Measurements from ENCODE around the gene NPHS2. TPM values are rescaled to one million over a fixed set of nuclear protein-coding genes. Genes with fewer than 3 reads are reported as not detected.

The NPHS2 gene
- total and polyA plus RNA-seq, 2 donors from 2014 or later: 1.2 to 446 TPM

DNA sequence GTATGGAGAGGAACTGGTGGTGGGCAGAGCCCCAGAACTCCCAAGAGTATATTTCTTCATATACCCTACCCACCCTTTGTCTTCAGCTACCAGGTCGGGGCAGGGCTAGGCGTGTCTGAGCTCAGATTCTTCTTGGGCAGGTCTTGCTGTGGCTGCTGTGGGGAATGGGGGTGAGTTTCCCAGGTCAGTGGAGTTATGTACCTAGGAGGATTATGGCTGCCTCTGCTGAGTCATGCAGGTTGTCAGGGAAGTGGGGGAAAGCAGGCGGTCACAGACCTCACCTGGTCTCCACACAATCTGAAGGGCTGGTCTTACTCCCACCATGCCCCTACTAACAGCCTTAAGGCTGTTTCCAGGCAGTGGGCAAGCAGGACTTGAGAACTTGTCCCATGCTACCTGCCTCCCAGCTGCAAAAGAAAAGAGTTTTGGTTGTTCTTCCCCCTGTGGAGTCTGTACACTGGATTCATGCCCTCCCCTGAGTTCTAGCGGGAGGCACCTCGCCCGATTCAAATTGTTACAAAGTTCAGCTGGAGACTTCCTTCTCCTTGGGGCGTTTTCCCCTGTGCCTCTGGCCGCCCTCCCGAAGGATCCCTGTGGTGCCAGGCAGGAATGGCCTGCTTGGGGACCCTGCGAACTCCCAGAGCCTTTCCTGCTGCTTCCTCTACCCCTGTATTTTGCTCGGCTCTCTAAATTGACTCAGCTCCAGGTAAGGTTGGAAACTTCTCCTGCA lies 58.6 kb downstream of the NPHS2 start:
- TF ChIP-seq, protein P1, sequence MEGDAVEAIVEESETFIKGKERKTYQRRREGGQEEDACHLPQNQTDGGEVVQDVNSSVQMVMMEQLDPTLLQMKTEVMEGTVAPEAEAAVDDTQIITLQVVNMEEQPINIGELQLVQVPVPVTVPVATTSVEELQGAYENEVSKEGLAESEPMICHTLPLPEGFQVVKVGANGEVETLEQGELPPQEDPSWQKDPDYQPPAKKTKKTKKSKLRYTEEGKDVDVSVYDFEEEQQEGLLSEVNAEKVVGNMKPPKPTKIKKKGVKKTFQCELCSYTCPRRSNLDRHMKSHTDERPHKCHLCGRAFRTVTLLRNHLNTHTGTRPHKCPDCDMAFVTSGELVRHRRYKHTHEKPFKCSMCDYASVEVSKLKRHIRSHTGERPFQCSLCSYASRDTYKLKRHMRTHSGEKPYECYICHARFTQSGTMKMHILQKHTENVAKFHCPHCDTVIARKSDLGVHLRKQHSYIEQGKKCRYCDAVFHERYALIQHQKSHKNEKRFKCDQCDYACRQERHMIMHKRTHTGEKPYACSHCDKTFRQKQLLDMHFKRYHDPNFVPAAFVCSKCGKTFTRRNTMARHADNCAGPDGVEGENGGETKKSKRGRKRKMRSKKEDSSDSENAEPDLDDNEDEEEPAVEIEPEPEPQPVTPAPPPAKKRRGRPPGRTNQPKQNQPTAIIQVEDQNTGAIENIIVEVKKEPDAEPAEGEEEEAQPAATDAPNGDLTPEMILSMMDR (IDR thresholded peaks at IDR 0.05; ENCODE audit: borderline replicate concordance, extremely low read depth, insufficient read depth): no peak
- intact Hi-C loops (cut with DNase I): no loop called here
- FAIRE-seq: no peak
- no peak for DNase-seq
- Histone ChIP-seq H3K27ac (ENCODE audit: low read depth in 2 of 2, low read length in 2 of 2) (no peak overlapping the region), H3K4me3 (ENCODE audit: low read length in 3 of 3) (no peak overlapping the region), H3K9ac (ENCODE audit: low read length in 3 of 3) (no peak overlapping the region), H3K4me1 (ENCODE audit: control insufficient read depth in 2 of 3, insufficient read depth in 2 of 3, low read depth in 1 of 3, low read length in 3 of 3) (no peaks in the 10 kb centered on the region), H3K9me3 (ENCODE audit: control insufficient read depth in 2 of 3, insufficient read depth in 1 of 3, low read length in 3 of 3) (no peaks in the 10 kb centered on the region), H3K27me3 (ENCODE audit: control insufficient read depth, insufficient read depth, low read length) (no peaks in the 10 kb centered on the region), H3K36me3 (ENCODE audit: control insufficient read depth in 2 of 3, insufficient read depth in 3 of 3, low read length in 3 of 3) (no peaks in the 10 kb centered on the region)

DNA sequence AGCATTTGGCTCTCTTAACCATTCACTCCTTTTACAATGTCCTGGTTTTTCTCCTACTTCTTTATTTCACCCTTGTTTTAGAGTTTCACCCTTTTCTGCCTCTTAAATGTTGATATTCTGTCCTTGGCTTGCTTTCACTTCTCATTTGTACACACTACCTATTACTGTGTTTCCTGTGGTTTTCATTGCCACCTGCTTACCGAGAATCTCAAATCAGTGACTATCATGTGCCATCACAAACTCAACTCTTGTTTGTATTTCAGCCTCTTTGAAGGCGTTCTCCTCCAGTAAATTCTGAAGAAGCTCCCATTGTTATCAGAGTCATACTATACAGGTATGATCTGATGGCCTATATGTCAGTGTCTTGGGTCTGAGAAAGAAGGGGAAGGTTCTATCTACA lies 65.7 kb downstream of the NPHS2 start:
- no peaks in the 10 kb centered on the region for H3K36me3 ChIP-seq (ENCODE audit: control insufficient read depth in 2 of 3, insufficient read depth in 3 of 3, low read length in 3 of 3)
- intact Hi-C loops (cut with DNase I): no loop called here
- H3K9me3 ChIP-seq (ENCODE audit: control insufficient read depth in 2 of 3, insufficient read depth in 1 of 3, low read length in 3 of 3): no peaks in the 10 kb centered on the region
- H3K4me1 ChIP-seq (ENCODE audit: control insufficient read depth in 2 of 3, insufficient read depth in 2 of 3, low read depth in 1 of 3, low read length in 3 of 3): no peaks in the 10 kb centered on the region
- no peak overlapping the region for H3K27ac ChIP-seq (ENCODE audit: low read depth in 2 of 2, low read length in 2 of 2)
- FAIRE-seq (no peak), DNase-seq (no peak)
- TF ChIP-seq, protein P1 (IDR thresholded peaks at IDR 0.05; ENCODE audit: borderline replicate concordance, extremely low read depth, insufficient read depth): no peak
- H3K9ac ChIP-seq (ENCODE audit: low read length in 3 of 3): no peak overlapping the region
- H3K27me3 ChIP-seq (ENCODE audit: control insufficient read depth, insufficient read depth, low read length): no peaks in the 10 kb centered on the region
- H3K4me3 ChIP-seq (ENCODE audit: low read length in 3 of 3): no peak overlapping the region

DNA sequence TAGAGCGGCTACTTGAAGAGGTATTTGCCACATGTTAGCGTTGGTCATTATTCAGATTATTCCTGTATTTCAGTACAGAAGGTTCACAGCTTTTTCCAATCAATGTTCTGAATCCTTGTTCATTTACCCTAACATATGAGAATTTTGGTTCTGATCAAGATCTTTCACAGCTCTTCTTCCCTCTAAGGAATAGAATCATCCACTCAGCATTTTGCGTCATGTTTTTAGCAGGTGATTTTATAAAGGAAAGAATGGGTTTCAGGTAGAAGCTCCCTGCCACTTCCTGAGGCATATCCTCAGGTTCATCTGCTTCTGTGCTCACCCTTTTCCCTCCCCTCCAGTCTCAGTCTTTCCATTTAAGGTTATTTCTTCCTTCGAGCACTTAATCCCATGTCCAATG lies 66.4 kb downstream of the NPHS2 start:
- FAIRE-seq: no peak
- Histone ChIP-seq H3K9me3 (ENCODE audit: control insufficient read depth in 2 of 3, insufficient read depth in 1 of 3, low read length in 3 of 3) (no peaks in the 10 kb centered on the region), H3K4me3 (ENCODE audit: low read length in 3 of 3) (no peak overlapping the region), H3K36me3 (ENCODE audit: control insufficient read depth in 2 of 3, insufficient read depth in 3 of 3, low read length in 3 of 3) (no peaks in the 10 kb centered on the region), H3K27me3 (ENCODE audit: control insufficient read depth, insufficient read depth, low read length) (no peaks in the 10 kb centered on the region), H3K27ac (ENCODE audit: low read depth in 2 of 2, low read length in 2 of 2) (no peak overlapping the region), H3K9ac (ENCODE audit: low read length in 3 of 3) (no peak overlapping the region), H3K4me1 (ENCODE audit: control insufficient read depth in 2 of 3, insufficient read depth in 2 of 3, low read depth in 1 of 3, low read length in 3 of 3) (no peaks in the 10 kb centered on the region)
- TF ChIP-seq, protein P1 (IDR thresholded peaks at IDR 0.05; ENCODE audit: borderline replicate concordance, extremely low read depth, insufficient read depth): no peak
- DNase-seq: no peak
- intact Hi-C loops (cut with DNase I): no loop called here

DNA sequence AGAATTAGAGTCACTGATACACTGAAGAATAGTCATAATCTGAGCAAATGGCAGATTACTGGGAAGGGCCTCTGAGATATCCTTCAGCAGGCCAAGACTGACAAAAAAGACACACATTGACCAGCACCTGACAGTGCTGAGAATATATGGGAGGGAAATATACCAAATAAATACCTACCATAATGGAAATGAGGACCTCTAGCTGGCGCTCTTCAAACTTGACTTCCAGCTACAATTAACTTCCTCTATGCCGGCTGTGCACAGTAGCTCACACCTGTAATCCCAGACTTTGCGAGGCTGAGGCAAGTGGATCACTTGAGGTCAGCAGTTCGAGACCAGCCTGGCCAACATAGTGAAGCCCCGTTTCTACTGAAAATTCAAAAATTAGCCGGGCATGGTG lies 69.5 kb downstream of the NPHS2 start:
- H3K27me3 ChIP-seq (ENCODE audit: control insufficient read depth, insufficient read depth, low read length): no peaks in the 10 kb centered on the region
- H3K9me3 ChIP-seq (ENCODE audit: control insufficient read depth in 2 of 3, insufficient read depth in 1 of 3, low read length in 3 of 3): no peaks in the 10 kb centered on the region
- no peak overlapping the region for H3K4me3 ChIP-seq (ENCODE audit: low read length in 3 of 3)
- no peak overlapping the region for H3K27ac ChIP-seq (ENCODE audit: low read depth in 2 of 2, low read length in 2 of 2)
- intact Hi-C loops (cut with DNase I): no loop called here
- TF ChIP-seq, protein P1 (IDR thresholded peaks at IDR 0.05; ENCODE audit: borderline replicate concordance, extremely low read depth, insufficient read depth): no peak
- DNase-seq: no peak
- no peak for FAIRE-seq
- H3K4me1 ChIP-seq (ENCODE audit: control insufficient read depth in 2 of 3, insufficient read depth in 2 of 3, low read depth in 1 of 3, low read length in 3 of 3): no peaks in the 10 kb centered on the region
- no peaks in the 10 kb centered on the region for H3K36me3 ChIP-seq (ENCODE audit: control insufficient read depth in 2 of 3, insufficient read depth in 3 of 3, low read length in 3 of 3)
- no peak overlapping the region for H3K9ac ChIP-seq (ENCODE audit: low read length in 3 of 3)

Data from kidney (tissue), 14 donors.